CD14-positive monocyte (primary cell): ENCODE data around the gene LRIF1. TPM values are rescaled to one million over a fixed set of nuclear protein-coding genes. Genes with fewer than 3 reads are reported as not detected.

Experiments
- DNase-seq, 3 donors: peaks; one replicate each; pipeline ENCODE4 v3.0.0-alpha.2; 2011 to 2022
- H2AFZ ChIP-seq: 2 replicates; pipeline ENCODE4 v1.6.0; 2012; ENCODE audit warnings: mild to moderate bottlenecking, low read depth, low read length, inconsistent platforms; ENCODE audit not compliant: insufficient read depth, poor library complexity, severe bottlenecking
- H3K27ac ChIP-seq, 2 donors: 1 replicate in 1 of 2; 2 replicates in 1 of 2; pipeline ENCODE4 v1.5.1; 2012 to 2013; ENCODE audit warnings: low read length in 2 of 2, control low read depth in 1 of 2, inconsistent platforms in 1 of 2, low read depth in 1 of 2, mild to moderate bottlenecking in 1 of 2
- H3K27me3 ChIP-seq, 2 donors: one replicate each; pipeline versions ENCODE4 v1.6.0 to v1.6.1; 2011 to 2013; ENCODE audit warnings: low read length in 2 of 2; ENCODE audit not compliant: control insufficient read depth in 2 of 2, insufficient read depth in 2 of 2
- H3K36me3 ChIP-seq, 2 donors: replicated peaks in 1 of 2; 1 replicate in 1 of 2; 2 replicates in 1 of 2; pipeline versions ENCODE4 v1.5.1 to v1.6.1; 2012 to 2013; ENCODE audit warnings: low read length in 2 of 2, control low read depth in 1 of 2, inconsistent platforms in 1 of 2, mild to moderate bottlenecking in 1 of 2; ENCODE audit not compliant: insufficient read depth in 2 of 2, control insufficient read depth in 1 of 2
- H3K4me1 ChIP-seq, 2 donors: 1 replicate in 1 of 2; 2 replicates in 1 of 2; pipeline versions ENCODE4 v1.5.1 to v1.6.1; 2012 to 2013; ENCODE audit warnings: low read length in 2 of 2, control low read depth in 1 of 2, inconsistent platforms in 1 of 2, mild to moderate bottlenecking in 1 of 2, moderate library complexity in 1 of 2; ENCODE audit not compliant: insufficient read depth in 2 of 2, control insufficient read depth in 1 of 2
- H3K4me2 ChIP-seq: replicated peaks from 2 replicates; pipeline ENCODE3; 2012; ENCODE audit warnings: low read length, moderate library complexity, mild to moderate bottlenecking; ENCODE audit not compliant: poor library complexity, severe bottlenecking; ENCODE audit errors: extremely low read depth
- H3K4me3 ChIP-seq, 3 experiments: fragments of 200-600 bp in 1 of 3; sonication (generic) in 1 of 3; replicated peaks in 1 of 3; 1 replicate in 2 of 3; 2 replicates in 1 of 3; pipeline ENCODE4 v1.5.1; 2011 to 2013; ENCODE audit warnings: low read length in 3 of 3, mild to moderate bottlenecking in 3 of 3, control low read depth in 2 of 3, low read depth in 2 of 3, inconsistent platforms in 1 of 3, moderate library complexity in 1 of 3
- H3K79me2 ChIP-seq: 2 replicates; pipeline ENCODE4 v1.6.0; 2012; ENCODE audit warnings: mild to moderate bottlenecking, control low read depth, inconsistent platforms, low read length, moderate library complexity; ENCODE audit not compliant: insufficient read depth
- H3K9ac ChIP-seq: 2 replicates; pipeline ENCODE4 v1.6.0; 2017; ENCODE audit warnings: low read length, mild to moderate bottlenecking; ENCODE audit not compliant: insufficient read depth, poor library complexity, severe bottlenecking
- H3K9me3 ChIP-seq, 2 donors: replicated peaks in 1 of 2; 1 replicate in 1 of 2; 2 replicates in 1 of 2; pipeline versions ENCODE4 v1.5.1 to v1.6.1; 2012 to 2013; ENCODE audit warnings: low read length in 2 of 2, control low read depth in 1 of 2; ENCODE audit not compliant: control insufficient read depth in 1 of 2, insufficient read depth in 1 of 2
- H4K20me1 ChIP-seq: 2 replicates; pipeline ENCODE4 v1.6.0; 2012; ENCODE audit warnings: mild to moderate bottlenecking, low read length, control low read depth, moderate library complexity; ENCODE audit not compliant: insufficient read depth
- H3K27ac Mint-ChIP-seq, 7 donors: one replicate each; pipeline ENCODE4 v1.8.0; 2020; ENCODE audit warnings: mild to moderate bottlenecking in 7 of 7, mixed read lengths in 7 of 7, moderate library complexity in 6 of 7, inconsistent platforms in 2 of 7
- H3K27me3 Mint-ChIP-seq, 3 donors: one replicate each; pipeline ENCODE4 v1.8.0; 2021 to 2022; ENCODE audit warnings: low read depth in 3 of 3, mild to moderate bottlenecking in 3 of 3, mixed read lengths in 3 of 3, moderate library complexity in 3 of 3, inconsistent platforms in 1 of 3
- H3K36me3 Mint-ChIP-seq, 2 donors: one replicate each; pipeline ENCODE4 v1.8.0; 2020; ENCODE audit warnings: mixed read lengths in 2 of 2, inconsistent platforms in 1 of 2, mild to moderate bottlenecking in 1 of 2
- H3K4me1 Mint-ChIP-seq: one replicate; pipeline ENCODE4 v1.8.0; 2020; ENCODE audit warnings: mild to moderate bottlenecking, mixed read lengths
- H3K4me3 Mint-ChIP-seq, 2 donors: one replicate each; pipeline ENCODE4 v1.8.0; 2020; ENCODE audit warnings: mild to moderate bottlenecking in 2 of 2, mixed read lengths in 2 of 2, moderate library complexity in 1 of 2
- H3K9me3 Mint-ChIP-seq, 7 donors: one replicate each; pipeline ENCODE4 v1.8.0; 2020 to 2022; ENCODE audit warnings: mixed read lengths in 7 of 7, mild to moderate bottlenecking in 6 of 7, moderate library complexity in 6 of 7, inconsistent platforms in 2 of 7
- CTCF ChIP-seq: fragments of 200-600 bp; IDR thresholded peaks from one replicate; pipeline ENCODE4 v1.8.0; 2022; ENCODE audit warnings: antibody characterized with exemption, mild to moderate bottlenecking
- WGBS: methylation state at CpG from one replicate; pipeline ENCODE4 v1.1.5; 2013; ENCODE audit warnings: missing lambda C conversion rate; ENCODE audit not compliant: insufficient coverage; 5-methylcytosine and 5-hydroxymethylcytosine counted together
- intact Hi-C, 2 donors: fragments of 100-400 bp; cut with micrococcal nuclease; formaldehyde crosslinking; loops; one replicate each; pipeline versions ENCODE4 v1.15.0 to v1.15.1; 2023
- polyA plus RNA-seq, 3 donors: library from polyadenylated mRNA; depleted of rRNA in 1 of 3; unstranded in 2 of 3; stranded (reverse) in 1 of 3; fragments of 300-500 nt in 2 of 3; fragments of >200 nt in 1 of 3; fragmentation: Illumina TruSeq in 2 of 3; gene quantifications; 1 replicate in 2 of 3; 2 replicates in 1 of 3; pipeline ENCODE4 v1.2.3, GENCODE V29; 2012 to 2021

Gene LRIF1
- polyA plus RNA-seq, 3 donors: 1.8 to 8.2 (median 4.0) TPM

DNA sequence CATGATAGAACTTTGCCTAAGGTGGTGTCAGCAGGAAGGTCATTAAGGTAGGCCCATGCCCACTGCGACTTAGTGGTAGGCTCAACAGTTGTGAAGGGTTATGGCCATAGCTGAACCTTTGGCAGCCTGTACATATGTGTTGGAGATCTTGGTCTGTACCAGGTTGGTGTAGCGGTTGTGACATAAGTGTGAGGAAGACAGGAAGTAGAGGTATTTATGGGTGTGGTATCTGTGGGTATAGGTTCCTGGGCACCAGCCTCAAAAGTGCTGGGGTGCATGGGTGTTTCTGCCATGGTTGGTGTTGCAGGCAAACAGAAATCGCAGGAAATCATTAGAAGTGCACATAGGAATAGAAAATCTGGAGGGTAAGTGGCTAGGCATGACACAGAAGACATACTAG lies 18.6 kb upstream of the LRIF1 start:
- Mint-ChIP-seq H3K36me3 (no peaks in the 10 kb centered on the region), H3K27me3 (peaks cover 0 to 15% (median 6%) of the 10 kb centered on the region in 3 donors), H3K9me3 (peaks cover under 1 to 29% (median 6%) of the 10 kb centered on the region in 7 donors), H3K4me1 (no peaks in the 10 kb centered on the region), H3K27ac (no peak overlapping the region), H3K4me3 (no peak overlapping the region)
- H3K27me3 ChIP-seq: no peaks in the 10 kb centered on the region
- H3K79me2 ChIP-seq: no peaks in the 10 kb centered on the region
- WGBS: 79% methylated on average over 3 of the region's 3 CpGs
- H3K36me3 ChIP-seq: no peaks in the 10 kb centered on the region
- H4K20me1 ChIP-seq: no peaks in the 10 kb centered on the region
- H3K4me3 ChIP-seq: no peak overlapping the region
- no peak for DNase-seq
- intact Hi-C loops: no loop called here
- no peak overlapping the region for H3K4me2 ChIP-seq
- H3K27ac ChIP-seq: no peak overlapping the region
- H3K9me3 ChIP-seq: peaks cover 0 to 2% of the 10 kb centered on the region in 2 donors
- no peaks in the 10 kb centered on the region for H3K4me1 ChIP-seq
- no peak overlapping the region for H2AFZ ChIP-seq
- TF ChIP-seq CTCF: no peak
- H3K9ac ChIP-seq: no peak overlapping the region

DNA sequence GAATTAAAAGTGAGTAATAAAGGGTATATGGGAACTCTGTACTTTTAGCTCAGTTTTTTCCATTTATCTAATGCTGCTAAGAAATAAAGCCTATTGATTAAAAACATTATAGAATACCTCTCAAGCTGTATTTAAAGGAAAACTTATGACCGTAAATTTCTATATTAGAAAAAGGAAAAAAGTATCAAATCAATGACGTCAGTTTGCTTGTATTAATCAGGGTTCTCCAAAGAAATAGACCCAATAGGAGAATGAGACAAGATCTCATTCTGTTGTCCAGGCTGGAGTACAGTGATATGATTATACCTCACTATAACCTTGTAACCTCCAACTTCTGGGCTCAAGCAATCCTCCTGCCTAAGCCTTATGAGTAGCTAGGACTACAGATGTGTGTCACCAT lies 15.4 kb upstream of the LRIF1 start:
- peaks cover 0 to 4% of the 10 kb centered on the region in 2 donors for H3K9me3 ChIP-seq
- no peak overlapping the region for H3K4me2 ChIP-seq
- no peaks in the 10 kb centered on the region for H3K36me3 ChIP-seq
- Mint-ChIP-seq H3K4me3 (no peak overlapping the region), H3K4me1 (no peaks in the 10 kb centered on the region), H3K9me3 (peaks cover 5 to 27% (median 21%) of the 10 kb centered on the region in 7 donors), H3K27me3 (peaks cover 1 to 22% (median 10%) of the 10 kb centered on the region in 3 donors), H3K36me3 (no peaks in the 10 kb centered on the region), H3K27ac (no peak overlapping the region)
- H3K4me3 ChIP-seq: no peak overlapping the region
- DNase-seq: no peak
- TF ChIP-seq CTCF: no peak
- no peaks in the 10 kb centered on the region for H3K79me2 ChIP-seq
- no peaks in the 10 kb centered on the region for H4K20me1 ChIP-seq
- no CpG with 5 or more reads among the region's 2 CpGs for WGBS
- no peak overlapping the region for H2AFZ ChIP-seq
- intact Hi-C loops: no loop called here
- H3K27ac ChIP-seq: no peak overlapping the region
- H3K4me1 ChIP-seq: no peaks in the 10 kb centered on the region
- H3K9ac ChIP-seq: no peak overlapping the region
- H3K27me3 ChIP-seq: no peaks in the 10 kb centered on the region
